ES-I3 (cell line): ENCODE results near the gene BEX3.
"Not testable (repeated sequence)": the region's sequence is repeated elsewhere in the genome, so short reads cannot be mapped to it uniquely, and the experiment has no call there.

ENCODE experiments used
- H3K36me3 ChIP-seq: 2 replicates; pipeline ENCODE4 v1.6.1; 2013; ENCODE audit warnings: mild to moderate bottlenecking, low read length, control low read depth, moderate library complexity; ENCODE audit not compliant: insufficient read depth
- H3K4me1 ChIP-seq: 2 replicates; pipeline ENCODE4 v1.6.1; 2013; ENCODE audit warnings: mild to moderate bottlenecking, control low read depth, low read length; ENCODE audit not compliant: insufficient read depth
- H3K9ac ChIP-seq: 2 replicates; pipeline ENCODE4 v1.6.1; 2013; ENCODE audit warnings: low read depth, mild to moderate bottlenecking, low read length, moderate library complexity
- H3K9me3 ChIP-seq: 2 replicates; pipeline ENCODE4 v1.6.1; 2013; ENCODE audit warnings: mild to moderate bottlenecking, low read length, moderate library complexity; ENCODE audit not compliant: control insufficient read depth, insufficient read depth

BEX3 gene

DNA sequence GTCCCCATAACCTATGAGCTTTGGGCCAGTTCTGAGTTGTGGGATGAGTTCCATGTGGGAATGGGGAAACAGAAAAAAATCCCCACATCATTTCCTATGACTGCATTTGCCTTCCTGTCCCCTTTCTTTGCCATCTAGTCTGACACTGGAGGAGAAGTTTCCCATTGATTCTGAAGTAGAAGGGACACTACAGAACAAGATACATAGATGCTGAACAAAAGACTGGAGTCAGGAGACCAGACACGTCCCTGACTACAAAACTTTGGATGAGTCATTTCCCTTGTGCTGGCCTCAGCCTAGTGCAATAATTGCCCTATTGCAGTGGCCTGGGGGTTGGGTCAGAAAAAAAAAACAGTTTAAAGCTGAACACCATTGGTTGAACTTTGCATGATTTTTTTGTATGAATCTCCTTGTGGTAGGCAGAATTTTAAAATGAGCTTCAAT lies 22.1 kb downstream of the BEX3 start:
- Histone ChIP-seq H3K9ac (no peak overlapping the region), H3K4me1 (peaks cover 9% of the 10 kb centered on the region), H3K9me3 (no peaks in the 10 kb centered on the region), H3K36me3 (no peaks in the 10 kb centered on the region)

DNA sequence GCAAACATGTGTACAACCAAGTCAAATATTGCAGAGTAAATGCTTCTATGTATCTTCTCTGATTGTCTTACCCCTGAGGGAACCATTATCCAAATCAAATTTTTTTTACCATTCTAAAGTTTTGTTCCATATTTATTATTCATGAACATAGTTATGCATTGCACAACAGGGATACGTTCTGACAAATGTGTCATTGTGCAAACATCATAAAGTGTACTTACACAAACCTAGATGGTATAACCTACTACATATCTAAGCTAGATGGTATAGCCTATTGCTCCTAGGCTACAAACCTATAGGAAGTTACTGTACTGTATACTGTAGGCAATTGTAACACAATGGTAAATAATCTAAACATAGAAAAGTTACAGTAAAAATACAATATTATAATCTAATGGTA lies 23.4 kb downstream of the BEX3 start:
- H3K9ac ChIP-seq = no peak overlapping the region

GRCh38 chrX:103400931-103401330 lies 24.6 kb downstream of the BEX3 start:
- peaks cover 9% of the 10 kb centered on the region for H3K4me1 ChIP-seq
- no peak overlapping the region for H3K9ac ChIP-seq
- H3K9me3 ChIP-seq = no peaks in the 10 kb centered on the region
- H3K36me3 ChIP-seq = no peaks in the 10 kb centered on the region

More for the DNA sequence above, 23.4 kb downstream of the BEX3 start:
- Histone ChIP-seq H3K4me1 (peaks cover 9% of the 10 kb centered on the region), H3K9me3 (no peaks in the 10 kb centered on the region), H3K36me3 (no peaks in the 10 kb centered on the region)

- Histone ChIP-seq H3K36me3 (peaks cover under 1% of the 10 kb centered on the region), H3K9me3 (no peaks in the 10 kb centered on the region), H3K9ac (peak overlapping the region; percentile 88), H3K4me1 (no peaks in the 10 kb centered on the region)
Measured at GRCh38 chrX:103404231-103405008, 28.1 kb downstream of the BEX3 start.

- no peaks in the 10 kb centered on the region for H3K4me1 ChIP-seq
- no peaks in the 10 kb centered on the region for H3K9me3 ChIP-seq
- H3K9ac ChIP-seq = peak overlapping the region; percentile 88
- peaks cover 4% of the 10 kb centered on the region for H3K36me3 ChIP-seq
Measured at GRCh38 chrX:103405009-103405333, 28.6 kb downstream of the BEX3 start.

DNA sequence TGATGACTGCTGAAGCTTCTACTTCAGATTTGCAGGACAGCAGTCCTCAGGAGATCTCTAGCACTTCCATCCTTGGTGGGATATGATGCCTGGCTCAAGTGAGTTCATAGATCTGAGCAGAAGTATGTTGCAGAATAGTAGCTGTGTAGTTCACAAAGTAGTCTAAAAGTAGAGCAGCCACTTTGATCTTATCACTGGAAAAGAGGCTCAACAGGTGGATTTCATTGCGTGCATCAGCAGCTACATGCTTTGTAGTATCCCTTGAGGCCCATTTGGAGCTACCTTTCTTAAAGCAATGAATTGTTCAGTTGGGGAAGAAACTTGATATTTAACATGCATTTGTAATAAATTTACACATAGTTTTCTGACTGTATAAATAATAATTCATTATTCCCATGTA lies 29.9 kb downstream of the BEX3 start:
- Histone ChIP-seq H3K9me3 (no peaks in the 10 kb centered on the region), H3K9ac (no peak overlapping the region), H3K36me3 (peaks cover 4% of the 10 kb centered on the region), H3K4me1 (no peaks in the 10 kb centered on the region)

DNA sequence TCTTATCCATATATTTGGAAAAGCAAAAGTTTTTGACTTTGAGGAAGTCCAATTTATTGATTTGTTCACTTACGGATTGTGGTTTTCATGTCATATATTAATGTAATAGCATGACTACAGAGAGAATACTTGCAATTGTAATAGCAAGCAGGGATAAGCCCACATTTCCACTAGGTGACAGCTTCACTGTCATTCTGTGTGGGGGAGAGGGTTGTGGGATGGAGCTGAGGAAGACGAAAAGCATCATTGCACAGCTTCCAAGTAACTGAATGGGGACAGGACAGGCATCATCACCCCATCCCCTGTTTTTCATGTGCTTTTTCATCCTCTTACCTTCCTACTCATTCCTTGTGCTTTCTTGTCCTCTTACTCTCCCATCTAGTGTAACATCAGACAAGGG lies 31.4 kb downstream of the BEX3 start:
- peaks cover 4% of the 10 kb centered on the region for H3K36me3 ChIP-seq
- H3K9me3 ChIP-seq = no peaks in the 10 kb centered on the region
- no peak overlapping the region for H3K9ac ChIP-seq
- no peaks in the 10 kb centered on the region for H3K4me1 ChIP-seq

GRCh38 chrX:103411721-103412120 lies 35.4 kb downstream of the BEX3 start:
- not testable (repeated sequence) for H3K9ac ChIP-seq, H3K4me1 ChIP-seq, H3K9me3 ChIP-seq, H3K36me3 ChIP-seq

DNA sequence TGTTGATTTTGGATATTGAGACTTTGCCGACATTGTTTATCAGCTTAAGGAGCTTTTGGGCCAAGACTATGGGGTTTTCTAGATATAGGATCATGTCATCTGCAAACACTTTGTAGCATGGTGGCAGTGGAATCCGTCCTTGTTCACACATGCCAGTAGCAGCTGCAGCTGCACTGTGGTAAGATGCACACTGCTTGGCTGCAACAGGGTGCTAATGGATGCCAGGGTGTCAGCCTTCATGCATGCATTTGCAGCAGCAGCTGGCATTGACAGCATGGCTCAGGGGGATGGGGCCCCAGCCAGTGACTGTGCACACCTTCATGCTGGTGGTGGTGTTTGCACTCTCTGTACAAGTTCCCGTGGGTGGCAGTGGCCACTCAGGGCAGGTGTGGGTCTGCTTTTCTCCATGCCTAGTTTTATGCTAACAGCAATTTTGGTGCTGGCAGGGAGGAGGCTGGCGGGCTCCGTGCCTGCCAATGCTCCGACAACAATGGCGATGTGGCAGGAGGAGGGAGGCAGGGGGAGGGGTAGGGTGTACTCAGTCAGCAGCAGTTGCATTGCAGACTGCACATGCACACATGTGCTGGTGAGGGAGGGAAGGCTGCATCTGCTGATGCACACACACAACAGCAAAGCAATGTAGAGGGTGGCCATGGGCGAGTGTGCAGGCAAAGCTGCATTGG lies 37.5 kb downstream of the BEX3 start:
- H3K9ac ChIP-seq = no peak overlapping the region
- H3K4me1 ChIP-seq = peaks cover 5% of the 10 kb centered on the region; the same call in 1 of the 2 replicates
- H3K36me3 ChIP-seq = peaks cover 4% of the 10 kb centered on the region
- H3K9me3 ChIP-seq = no peaks in the 10 kb centered on the region

GRCh38 chrX:103414561-103414960 lies 38.2 kb downstream of the BEX3 start:
- H3K36me3 ChIP-seq = peaks cover 5% of the 10 kb centered on the region
- H3K4me1 ChIP-seq = peaks cover 5% of the 10 kb centered on the region; the same call in 1 of the 2 replicates
- H3K9ac ChIP-seq = no peak overlapping the region
- no peaks in the 10 kb centered on the region for H3K9me3 ChIP-seq

DNA sequence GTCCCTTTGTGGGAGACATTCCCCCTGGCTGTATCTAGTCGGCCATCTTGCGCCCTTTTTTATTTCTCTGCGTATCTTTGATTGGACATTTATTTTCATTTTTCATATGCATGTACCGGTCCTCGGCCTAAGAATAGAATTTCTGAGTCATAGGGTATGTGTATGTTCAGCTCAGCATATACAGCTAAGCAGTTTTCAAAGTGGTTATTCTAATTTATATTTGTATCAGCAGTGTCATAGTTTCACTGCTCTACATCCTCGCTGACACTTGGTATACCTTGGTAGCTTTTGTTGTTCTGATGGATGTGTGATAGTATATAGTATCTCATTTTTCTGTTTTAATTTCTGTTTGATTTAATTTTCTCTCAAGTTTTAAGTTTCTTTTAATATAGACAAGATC lies 38.7 kb downstream of the BEX3 start:
- peaks cover 3% of the 10 kb centered on the region; the same call in 1 of the 2 replicates for H3K36me3 ChIP-seq
- H3K9ac ChIP-seq = no peak overlapping the region
- H3K4me1 ChIP-seq = peaks cover 5% of the 10 kb centered on the region; the same call in 1 of the 2 replicates
- no peaks in the 10 kb centered on the region for H3K9me3 ChIP-seq

- H3K36me3 ChIP-seq = peaks cover 3% of the 10 kb centered on the region; the same call in 1 of the 2 replicates
- no peak overlapping the region for H3K9ac ChIP-seq
- peaks cover 5% of the 10 kb centered on the region; the same call in 1 of the 2 replicates for H3K4me1 ChIP-seq
- H3K9me3 ChIP-seq = no peaks in the 10 kb centered on the region
Measured at GRCh38 chrX:103415528-103415927, 39.2 kb downstream of the BEX3 start.

DNA sequence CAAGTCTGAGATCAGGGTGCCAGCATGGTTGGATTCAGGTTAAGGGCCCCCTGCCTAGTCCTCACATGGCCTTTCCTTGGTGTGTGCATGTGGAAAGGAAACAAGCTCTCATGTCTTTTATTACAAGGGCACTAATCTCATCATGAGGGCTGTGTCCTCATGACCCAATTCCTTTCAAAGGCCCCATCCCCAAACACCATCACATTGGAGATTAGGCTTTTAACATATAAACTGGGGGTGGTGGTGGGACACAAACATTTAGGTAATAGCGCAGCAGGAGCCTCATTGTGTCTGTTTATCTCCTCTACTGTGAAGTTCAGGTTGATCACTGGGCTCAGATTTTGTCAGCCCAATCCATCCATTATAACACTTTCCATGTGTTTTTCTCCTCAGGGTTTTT lies 41.0 kb downstream of the BEX3 start:
- Histone ChIP-seq H3K9ac (no peak overlapping the region), H3K4me1 (peaks cover 5% of the 10 kb centered on the region; the same call in 1 of the 2 replicates), H3K36me3 (peaks cover 3% of the 10 kb centered on the region; the same call in 1 of the 2 replicates), H3K9me3 (no peaks in the 10 kb centered on the region)

GRCh38 chrX:103417933-103418332 lies 41.6 kb downstream of the BEX3 start:
- Histone ChIP-seq H3K9ac (no peak overlapping the region), H3K36me3 (peaks cover 3% of the 10 kb centered on the region; the same call in 1 of the 2 replicates), H3K4me1 (peaks cover 5% of the 10 kb centered on the region; the same call in 1 of the 2 replicates), H3K9me3 (no peaks in the 10 kb centered on the region)

DNA sequence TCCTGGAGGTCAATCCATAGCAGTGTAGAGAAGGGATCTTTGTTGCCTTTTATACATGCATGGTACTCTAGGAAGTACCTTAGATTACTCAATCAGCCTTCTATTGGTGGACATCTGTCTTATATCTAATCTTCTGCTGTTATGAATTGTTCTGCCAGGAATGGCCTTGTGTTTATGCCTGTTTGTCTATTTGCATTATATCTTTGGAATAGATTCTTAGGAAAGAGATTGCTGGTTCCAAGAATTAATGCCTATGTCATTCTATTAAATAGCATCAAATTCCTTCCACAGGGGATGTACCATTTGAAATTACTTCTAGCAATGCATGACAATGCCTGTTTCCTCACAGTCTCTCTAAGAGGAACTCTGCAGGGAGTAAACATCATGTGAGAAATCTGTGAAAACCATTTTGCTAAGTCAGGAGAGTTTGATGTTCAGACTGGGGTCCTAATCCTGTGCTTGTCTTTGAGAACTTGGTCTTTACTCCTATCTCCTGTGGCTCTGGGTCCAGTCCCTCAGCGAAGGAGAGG lies 42.5 kb downstream of the BEX3 start:
- Histone ChIP-seq H3K9me3 (no peaks in the 10 kb centered on the region), H3K4me1 (peaks cover 13% of the 10 kb centered on the region), H3K36me3 (peaks cover 3% of the 10 kb centered on the region; the same call in 1 of the 2 replicates), H3K9ac (no peak overlapping the region)
